Measurements from ENCODE around the gene RABL3.
"Not testable (repeated sequence)": the region's sequence is repeated elsewhere in the genome, so short reads cannot be mapped to it uniquely, and the experiment has no call there.

Gene RABL3

DNA sequence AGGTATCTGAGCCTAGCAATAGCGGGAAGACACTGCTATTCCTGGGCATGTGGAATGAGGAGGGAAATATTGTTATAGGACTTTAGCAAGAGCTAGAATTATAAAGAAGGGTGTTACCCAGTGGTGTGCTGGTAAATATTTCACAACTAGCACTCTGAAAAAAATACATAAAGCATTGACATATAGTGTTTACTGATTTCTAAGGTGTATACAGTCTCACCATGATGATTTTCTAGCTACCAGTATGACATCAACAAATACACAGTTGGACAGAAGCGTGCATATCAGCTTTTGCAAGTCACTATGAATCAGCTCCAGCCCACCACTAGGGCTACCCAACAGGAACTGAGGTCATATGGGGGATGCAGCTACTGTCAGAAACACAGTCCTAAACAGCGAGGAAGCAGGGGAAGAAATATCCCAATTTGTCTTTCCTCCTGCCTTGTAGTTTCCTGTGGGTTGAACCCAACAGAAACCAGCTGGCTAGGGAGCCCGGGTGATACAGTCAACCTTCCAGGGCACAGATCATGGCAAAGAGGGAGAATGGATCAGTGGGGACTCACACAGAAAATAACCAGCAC lies 99.9 kb downstream of the RABL3 start:
- DNase-seq: no peak

DNA sequence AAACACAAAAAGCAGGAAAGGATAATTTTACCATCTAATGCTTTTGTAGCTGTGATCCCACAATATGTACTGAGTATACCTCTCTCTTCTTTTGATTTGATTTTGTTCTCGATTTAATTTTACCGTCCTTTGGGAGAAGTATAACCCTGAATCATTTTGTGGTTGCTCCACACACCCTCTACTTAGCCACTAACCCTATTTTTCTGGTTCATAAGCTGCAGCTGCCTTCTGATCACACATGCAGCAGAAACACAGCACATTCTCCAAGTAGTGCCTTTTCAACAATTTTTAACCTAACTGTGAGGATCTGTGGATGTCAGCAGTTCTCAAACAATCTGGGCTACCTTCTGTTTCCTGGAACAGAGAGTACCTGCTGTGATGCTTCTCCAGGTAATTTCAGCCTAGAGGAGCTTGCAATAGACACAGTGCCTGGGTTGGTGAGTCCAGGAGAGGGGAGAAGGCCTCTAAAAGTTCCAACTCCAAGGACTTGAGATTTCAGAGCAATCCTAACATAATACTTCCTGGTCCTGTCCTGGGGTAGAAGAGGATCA lies 100.5 kb downstream of the RABL3 start:
- DNase-seq: no peak

GRCh38 chr3:120640231-120640630 lies 102.1 kb downstream of the RABL3 start:
- no peak for DNase-seq

DNA sequence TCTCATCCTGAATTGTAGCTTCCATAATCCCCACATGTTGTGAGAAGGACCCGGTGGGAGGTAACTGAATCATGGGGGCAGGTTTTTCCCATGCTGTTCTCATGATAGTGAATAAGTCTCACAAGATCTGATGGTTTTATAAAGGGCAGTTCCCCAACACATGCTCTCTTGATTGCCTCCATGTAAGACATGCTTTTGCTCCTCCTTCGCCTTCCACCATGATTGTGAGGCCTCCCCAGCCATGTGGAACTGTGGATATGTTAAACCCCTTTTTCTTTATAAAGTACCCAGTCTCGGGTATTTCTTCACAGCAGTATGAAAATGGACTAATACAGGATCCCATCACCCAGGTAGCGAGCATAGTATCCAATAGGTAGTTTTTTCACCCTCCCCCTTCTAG lies 103.5 kb downstream of the RABL3 start:
- DNase-seq: not testable (repeated sequence)

- no peak for DNase-seq
Observed at GRCh38 chr3:120637851-120638559, 104.3 kb downstream of the RABL3 start.

DNA sequence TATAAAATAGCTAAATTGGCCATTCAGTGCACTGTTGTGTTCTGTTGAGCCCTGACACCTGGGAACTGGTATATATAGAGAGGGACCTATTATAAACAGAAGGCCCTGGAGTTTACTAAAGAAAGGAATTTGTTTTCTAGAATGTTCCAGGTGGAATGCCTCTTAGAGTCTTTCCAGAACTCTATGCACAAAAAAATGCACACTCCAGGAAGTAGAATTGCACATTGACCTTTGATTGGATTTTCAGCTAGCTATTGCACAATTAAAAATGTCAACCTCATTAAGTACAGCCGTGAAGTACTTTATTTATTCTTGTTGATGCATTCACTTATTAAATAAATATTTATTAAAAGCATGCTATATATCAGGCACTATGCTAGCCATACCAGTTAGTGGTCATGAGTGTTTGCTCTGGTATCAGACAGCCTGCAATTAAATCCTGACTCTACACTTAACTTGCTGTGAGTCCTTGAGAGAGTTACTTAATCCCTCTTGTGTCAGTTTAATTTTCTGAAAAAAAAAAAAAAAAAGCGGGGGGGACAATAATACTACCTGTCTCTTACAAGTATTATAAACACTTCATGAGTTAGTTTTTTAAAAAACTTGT lies 105.4 kb downstream of the RABL3 start:
- no peak for DNase-seq
